Activated CD4-positive, alpha-beta T cell treated with anti-CD3 and anti-CD28 coated beads for 1 hour (primary cell): ENCODE data around the gene NFATC1.

Experiments used
- DNase-seq: peaks from one replicate; pipeline ENCODE4 v3.0.0-alpha.2; 2020

NFATC1 gene

DNA sequence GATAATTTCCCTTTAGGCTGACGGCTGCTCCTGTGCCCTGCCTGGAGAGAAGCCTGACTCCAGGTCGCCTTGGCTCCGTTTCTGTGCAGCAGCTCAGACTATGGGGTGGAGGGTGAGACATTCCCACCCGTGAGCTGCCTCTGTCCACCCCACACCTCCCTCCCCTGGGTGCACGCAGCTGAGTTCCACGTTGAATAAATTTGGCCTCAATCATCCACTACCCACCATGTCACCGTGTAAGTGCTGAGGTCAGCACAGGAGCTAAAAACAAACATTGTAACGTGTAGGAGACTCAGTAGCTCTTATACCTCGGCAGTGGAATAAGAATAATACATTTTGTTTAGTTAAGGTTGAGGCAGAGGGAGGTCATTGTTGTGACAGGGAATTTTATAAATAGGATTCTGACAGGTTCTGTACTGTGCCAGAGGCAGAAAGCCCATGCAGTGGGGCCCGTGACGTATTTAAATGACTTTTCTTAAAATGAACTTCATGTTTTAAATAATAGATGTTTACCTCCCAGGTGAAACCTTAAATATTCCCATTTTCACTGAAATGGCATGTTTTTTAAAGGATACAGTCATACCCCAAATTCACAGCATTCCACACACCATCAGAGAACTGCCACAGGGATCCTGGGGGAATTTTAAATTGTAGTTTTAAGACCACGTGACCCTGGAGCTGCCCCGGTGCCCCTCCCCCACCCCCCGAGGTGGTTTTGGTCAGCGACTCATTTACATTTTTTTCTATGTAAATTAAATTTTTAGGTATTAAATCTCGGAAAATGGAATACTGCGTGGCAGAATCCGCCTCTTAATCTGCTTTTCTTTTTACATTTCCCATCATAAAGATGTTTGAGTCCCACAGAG is 50.2 kb downstream of the NFATC1 start:
- DNase-seq: no peak

GRCh38 chr18:79446931-79447330 is 51.2 kb downstream of the NFATC1 start:
- no peak for DNase-seq

- no peak for DNase-seq
Measured at GRCh38 chr18:79447703-79448367, 52.1 kb downstream of the NFATC1 start.

DNA sequence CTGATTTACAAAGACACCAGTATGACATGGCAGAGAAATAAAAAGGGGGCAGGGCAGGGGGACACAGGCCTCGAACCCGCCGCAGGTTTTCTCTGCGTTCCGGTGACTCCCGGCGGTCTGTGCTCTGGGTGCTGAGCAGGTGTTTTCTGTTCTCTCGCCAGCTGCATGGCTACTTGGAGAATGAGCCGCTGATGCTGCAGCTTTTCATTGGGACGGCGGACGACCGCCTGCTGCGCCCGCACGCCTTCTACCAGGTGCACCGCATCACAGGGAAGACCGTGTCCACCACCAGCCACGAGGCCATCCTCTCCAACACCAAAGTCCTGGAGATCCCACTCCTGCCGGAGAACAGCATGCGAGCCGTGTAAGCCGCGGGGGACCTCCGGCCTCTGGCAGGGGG is 52.9 kb downstream of the NFATC1 start:
- no peak for DNase-seq

GRCh38 chr18:79449551-79450288 is 54.0 kb downstream of the NFATC1 start:
- no peak for DNase-seq

- DNase-seq: no peak
Measured at GRCh38 chr18:79450289-79451080, 54.8 kb downstream of the NFATC1 start.

GRCh38 chr18:79451237-79452125 is 55.8 kb downstream of the NFATC1 start:
- no peak for DNase-seq

DNA sequence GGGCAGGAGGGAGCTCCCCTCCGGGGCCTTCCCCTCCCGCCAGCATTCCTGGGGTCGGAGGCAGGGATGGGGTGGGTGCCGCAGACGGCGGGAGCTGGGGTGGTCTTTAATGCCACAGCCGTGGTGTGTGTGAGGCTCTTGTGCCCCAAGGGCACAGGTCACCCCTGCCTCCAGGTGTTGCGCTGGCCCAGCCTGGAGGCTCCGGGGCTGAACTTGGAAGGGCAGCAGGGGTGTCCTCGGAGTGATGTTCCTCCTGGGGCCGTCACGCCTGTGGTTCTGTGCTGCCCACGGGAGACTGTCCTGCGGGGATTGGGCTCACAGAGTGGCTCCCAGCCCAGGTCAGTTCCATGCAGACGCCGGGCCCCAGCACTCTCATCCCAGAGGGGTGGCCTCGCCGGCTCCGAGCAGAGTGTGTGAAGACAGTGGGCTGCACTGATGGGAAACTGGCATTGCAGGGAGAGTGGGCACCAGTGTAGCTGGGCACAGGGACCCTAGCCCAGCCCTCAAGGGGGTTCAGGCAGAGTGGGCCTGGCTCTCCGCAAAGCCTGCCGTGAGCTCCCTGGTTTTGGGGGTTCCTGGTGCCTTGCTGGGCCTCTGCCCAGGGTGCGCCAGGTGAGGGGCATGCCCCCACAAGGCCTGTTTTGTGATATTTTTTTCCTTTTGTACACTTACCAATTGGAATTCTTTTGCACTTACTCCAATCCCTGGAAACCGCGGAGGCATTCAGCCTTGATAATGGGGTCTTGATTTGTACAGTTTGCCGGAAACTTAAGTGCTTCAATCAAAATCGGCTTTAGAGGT is 56.7 kb downstream of the NFATC1 start:
- DNase-seq: no peak

- no peak for DNase-seq
Measured at GRCh38 chr18:79452991-79453645, 57.4 kb downstream of the NFATC1 start.

DNA sequence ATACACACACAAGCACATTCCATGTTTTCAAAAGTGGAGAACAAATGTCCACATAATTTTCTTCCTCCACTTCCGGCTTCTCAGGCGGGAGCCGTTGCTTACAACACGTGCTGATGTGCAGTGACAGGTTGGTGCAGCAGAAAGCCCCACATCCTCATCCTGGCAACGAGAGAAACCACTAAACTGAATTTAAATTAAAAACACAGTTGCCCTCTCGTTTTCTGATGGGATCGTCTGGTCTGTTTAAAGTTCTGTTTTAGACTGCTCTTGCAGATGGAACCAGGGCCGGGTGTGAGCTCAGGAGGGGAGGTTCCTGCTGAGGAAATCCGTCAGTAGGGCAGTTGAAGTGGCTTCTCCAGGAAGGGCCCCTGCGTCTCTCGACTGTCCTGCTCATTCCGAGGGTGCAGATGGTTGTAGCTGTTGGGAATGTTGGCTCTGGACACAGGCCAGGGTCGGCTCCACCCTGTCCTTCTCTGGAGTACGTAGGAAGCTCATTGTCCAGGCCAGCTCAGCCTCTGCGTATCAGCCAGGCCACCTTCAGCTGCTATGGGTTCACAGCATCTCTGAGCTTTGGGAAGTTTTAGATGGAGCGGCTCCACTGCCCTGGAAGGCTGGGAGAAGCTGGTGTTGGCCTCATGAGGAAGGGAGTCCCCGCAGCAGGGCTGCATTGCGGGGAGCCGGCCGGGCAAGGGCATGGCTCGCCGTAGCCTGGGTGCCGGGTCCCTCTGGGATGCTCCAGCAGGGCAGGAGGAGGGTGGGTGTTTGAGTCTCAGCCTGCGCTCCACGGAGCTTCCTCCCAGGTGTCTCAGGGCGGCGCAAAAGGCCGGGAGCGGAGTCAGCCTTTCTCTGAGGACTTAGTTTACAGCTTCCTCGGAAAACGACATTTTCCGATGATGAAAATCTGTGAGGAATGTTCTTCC is 58.3 kb downstream of the NFATC1 start:
- DNase-seq: no peak

DNA sequence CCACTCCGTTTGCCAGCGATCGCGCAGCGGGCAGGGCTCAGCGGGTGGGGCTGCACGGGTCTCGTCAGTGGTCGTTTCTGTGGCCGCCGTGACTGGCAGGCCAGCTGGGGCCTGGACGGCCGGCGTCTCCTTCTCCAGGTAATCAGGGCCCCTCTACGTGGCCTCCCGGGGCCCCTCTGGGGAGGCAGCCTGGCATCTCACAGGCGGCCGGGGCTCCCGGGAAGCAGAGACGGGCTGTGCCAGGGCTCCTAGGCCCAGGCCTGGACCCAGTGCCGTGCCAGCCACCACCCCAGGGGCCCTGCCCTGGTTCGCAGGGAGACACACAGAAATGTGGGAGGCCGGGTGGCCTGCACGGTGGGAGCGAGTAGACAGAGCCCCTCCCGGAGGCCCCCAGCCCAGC is 59.5 kb downstream of the NFATC1 start:
- DNase-seq: no peak

- no peak for DNase-seq
Measured at GRCh38 chr18:79456105-79456980, 60.6 kb downstream of the NFATC1 start.

GRCh38 chr18:79457239-79457638 is 61.5 kb downstream of the NFATC1 start:
- no peak for DNase-seq

DNA sequence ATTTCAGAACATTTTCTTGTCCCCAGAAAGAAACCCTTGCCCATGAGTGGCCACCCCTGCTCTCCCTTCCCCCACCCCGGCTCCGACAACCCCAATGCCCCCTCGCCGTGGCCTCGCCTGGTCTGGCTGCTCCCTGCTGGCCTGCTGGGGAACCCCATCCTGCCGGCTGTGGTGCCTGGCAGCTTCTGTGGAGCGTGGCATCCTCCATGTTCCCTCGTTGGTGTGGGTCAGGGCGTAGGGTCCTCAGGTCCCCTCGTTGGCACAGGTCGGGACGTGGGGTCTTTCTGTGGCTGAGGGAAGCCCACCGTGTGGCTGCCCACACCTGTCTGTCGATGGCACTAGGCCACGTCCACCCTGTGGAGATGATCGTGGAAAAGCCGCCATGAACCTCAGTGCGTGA is 61.9 kb downstream of the NFATC1 start:
- no peak for DNase-seq

DNA sequence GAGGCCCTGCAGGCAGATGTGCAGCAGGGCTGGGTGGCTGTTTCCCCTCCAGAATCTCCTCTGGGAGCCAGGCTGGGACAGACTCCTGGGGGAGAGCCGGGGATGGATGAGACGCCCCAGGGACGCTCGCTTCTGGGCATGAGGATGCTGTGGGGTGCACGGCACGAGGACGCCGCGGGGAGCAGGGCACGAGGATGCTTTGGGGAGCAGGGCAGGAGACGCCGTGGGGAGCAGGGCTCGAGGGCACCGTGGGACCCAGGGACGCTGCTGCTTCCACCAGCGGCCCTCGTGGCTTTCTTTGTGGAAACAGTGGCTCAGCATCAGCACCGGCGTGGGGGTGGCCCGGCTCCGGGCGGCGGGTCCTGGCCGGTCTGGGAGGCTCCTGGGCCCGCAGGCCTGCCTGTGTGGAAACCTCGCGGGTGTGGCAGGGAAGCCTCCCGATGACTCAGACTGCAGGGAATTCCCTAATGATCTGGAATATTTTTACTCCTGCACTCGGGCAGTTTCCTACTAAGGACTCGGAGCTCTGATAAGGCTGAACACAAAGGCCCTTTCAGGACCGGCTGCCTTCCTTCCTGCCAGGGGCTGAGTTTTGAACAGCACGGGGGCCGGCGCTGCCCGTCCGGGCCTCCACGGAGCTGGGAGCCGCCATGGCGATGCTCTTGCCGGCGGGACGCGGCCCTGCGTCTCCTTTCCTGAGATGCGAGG is 62.6 kb downstream of the NFATC1 start:
- DNase-seq: no peak

- no peak for DNase-seq
Measured at GRCh38 chr18:79458917-79459803, 63.4 kb downstream of the NFATC1 start.
